Measurements from ENCODE around the gene MYO5B.

- TF ChIP-seq CTCF (IDR thresholded peaks at IDR 0.05; ENCODE audit: borderline replicate concordance, extremely low read depth, low read length, poor library complexity, severe bottlenecking) (no peak), EZH2 (IDR thresholded peaks at IDR 0.05; ENCODE audit: borderline replicate concordance, low read depth, low read length, severe bottlenecking) (no peak)
These were observed 164.8 kb downstream of the MYO5B start for GRCh38 chr18:50030146-50030545.

Measured in DND-41 (cell line).